Urothelium cell line (cell line): Measurements from ENCODE around the gene POLG2.
"Not testable (repeated sequence)": the region's sequence is repeated elsewhere in the genome, so short reads cannot be mapped to it uniquely, and the experiment has no call there.

Source experiments
- DNase-seq: peaks from one replicate; pipeline ENCODE4 v3.0.0; 2011; ENCODE audit warnings: low spot score, mixed read lengths
- FAIRE-seq: peaks from 2 replicates; lab custom pipeline; 2011; peaks lifted over from hg19 to GRCh38; lab: Jason Lieb, UNC

POLG2 gene

DNA sequence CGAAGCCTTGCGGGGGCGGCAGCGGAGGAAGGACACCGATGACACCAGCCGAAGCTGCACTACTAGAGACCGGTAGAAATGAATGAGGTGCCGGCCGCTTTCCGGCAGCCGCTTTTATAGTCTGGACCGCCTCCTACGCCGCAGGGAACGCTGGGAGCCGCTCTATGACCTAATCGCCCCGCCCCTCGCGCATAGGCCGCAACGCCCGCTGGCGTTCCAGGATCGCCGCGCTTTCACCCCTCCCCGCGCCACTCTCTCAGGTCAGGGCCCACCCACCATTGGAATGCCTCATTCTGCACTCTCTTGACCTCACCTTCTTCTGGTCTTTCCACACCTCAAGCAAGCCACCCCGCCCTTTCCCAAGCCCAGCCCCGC is 9.3 kb upstream of the POLG2 start, which contains the start of gene DDX5:
TSS of gene DDX5 (minus strand) at position 89 of the 375 bp plus-strand sequence. CDS start 170 bp downstream, outside the sequence.
- FAIRE-seq (peak; percentile 13), DNase-seq (peak; percentile 99)

DNA sequence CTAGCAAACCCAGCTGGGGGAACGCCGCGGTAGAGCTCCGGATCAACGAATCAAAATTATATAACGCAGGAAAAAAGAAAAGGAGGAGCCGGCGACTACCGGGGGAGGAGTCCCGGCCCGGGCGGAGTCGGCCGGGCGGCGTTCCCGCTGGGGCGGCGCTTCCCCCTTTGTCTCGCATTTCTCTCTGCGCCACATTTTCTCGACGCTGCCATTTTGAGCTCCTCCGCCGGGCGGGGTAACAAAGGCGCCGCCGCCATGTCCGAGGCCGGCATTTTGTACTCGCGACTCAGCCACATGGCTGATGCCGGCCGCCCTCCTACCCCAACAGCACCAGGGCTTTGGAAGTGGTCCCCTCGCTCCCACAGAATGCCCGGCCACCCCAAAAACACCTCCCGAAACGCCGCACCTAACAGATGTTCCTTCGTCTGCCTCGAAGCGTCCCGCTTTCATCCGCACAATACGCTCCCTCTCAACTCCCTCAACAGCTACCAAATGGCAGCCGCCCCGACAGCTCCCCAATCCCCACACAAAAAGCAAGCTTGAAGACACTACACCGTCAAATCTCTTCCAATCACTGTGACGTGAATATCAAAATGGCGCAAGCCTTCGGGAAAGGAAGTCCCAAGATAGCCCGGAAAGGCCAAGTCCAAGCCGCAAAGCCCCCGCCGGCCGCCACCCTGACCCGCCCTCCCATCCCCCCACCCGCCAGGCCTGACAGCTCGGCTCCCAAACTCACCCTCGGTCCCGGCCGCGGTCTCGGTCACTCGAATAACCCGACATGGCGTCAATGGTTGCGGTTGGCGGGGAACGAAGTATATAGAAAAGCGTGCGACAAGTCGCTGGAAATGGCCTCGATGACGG is 8.7 kb upstream of the POLG2 start:
- peak; percentile 93 for DNase-seq
- FAIRE-seq = no peak

DNA sequence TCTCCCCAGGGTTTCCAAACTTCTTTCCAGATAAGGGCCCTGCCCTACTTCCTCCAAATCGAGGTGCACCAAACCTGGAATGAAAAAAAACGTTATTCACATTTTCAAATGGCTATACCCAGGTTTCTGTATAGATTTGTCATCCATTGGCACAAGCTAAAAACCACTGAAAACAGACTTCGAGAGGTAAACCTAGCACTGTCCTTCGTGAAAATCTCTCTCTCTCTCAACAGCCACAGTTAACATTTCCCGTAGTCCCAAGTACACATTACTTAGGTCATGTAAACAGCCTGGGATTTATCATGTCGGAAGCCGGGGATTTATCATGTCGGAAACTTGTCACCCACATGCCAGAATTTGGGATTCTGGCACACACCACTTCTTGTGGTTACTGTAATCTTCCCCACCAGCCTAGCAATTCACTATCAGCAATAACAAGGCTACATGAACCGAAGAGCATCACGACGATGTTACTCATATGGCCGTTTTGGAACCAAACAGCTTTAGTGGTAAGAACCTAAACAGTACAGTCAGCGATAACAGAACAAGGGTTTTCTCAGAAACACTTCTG is 8.0 kb upstream of the POLG2 start:
- DNase-seq = peak; percentile 9
- no peak for FAIRE-seq

DNA sequence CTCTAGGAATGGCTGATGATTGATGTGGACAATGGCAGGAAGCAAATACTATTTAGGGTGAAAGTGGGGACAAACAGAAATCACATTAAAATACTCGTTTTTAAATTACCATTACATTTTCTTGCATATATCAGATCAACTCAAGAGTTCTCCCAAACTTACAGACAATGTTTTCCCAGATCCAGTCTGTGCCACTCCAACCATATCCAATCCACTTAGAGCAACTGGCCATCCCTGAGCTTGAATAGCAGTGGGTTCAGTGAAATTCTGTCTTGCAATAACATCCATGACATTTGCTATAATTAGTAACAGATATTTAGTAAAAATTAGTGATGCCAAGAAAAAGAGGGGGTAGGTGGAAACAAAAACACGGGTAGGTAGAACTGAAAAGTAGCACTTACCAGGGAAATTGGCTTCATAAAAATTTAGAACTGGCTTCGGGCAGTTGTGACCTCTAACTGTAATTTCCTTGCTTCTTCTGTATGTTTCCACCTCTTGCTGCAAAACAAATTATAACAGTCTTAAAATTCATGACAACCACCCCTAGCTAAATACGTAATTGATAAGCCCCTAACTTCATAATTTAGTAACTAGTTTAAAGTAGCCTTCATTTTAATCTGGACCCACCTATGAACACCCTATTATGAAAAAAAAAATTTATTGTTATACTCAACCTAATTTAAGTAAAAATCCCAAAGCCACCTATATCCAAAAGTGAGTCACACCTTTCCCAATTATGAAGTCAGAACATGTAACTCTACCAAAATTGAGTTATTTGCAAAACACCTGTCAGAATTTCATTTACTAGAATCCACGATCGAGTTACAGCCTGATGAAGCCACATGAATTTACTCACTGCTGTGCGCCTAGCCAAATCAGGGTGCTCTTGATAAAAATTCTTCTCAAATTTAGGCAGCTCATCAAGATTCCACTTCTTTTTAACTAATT is 7.2 kb upstream of the POLG2 start:
- FAIRE-seq = no peak
- DNase-seq = no peak

DNA sequence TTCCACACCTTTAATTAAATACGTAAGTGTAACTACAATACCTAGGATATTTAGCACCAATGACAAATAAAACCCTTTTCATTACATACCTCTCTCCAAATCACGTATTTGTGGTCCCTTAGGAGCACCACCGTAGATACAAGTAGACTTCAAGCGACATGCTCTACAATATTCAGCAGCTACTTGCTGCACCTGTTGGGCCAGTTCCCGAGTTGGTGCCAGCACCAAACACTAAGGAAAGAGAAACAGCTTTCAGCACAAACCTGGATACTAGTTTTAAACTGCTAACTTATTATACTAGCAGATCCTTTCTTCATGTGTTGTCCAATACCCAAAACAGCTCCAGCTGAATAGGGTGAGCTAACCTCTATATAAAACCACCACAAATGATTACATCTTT is 6.5 kb upstream of the POLG2 start:
- FAIRE-seq = no peak
- no peak for DNase-seq

DNA sequence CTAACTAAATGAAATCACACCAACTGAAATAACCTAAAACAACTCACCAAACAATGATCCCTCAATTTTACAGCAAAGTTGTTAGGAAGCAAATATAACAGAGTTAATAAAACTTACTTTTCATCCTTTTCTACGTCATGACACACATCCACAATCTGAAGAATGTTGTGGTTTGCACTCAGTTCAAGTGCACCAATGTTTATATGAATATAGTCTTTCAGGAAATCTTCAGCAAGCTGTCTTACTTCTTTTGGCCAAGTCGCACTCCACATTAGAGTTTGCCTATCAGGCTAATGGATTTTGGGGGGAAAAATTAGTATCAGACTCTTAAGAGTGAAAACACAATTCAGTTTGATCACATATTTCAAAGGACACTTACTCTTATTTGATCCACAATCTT is 6.0 kb upstream of the POLG2 start:
- FAIRE-seq (no peak), DNase-seq (no peak)

DNA sequence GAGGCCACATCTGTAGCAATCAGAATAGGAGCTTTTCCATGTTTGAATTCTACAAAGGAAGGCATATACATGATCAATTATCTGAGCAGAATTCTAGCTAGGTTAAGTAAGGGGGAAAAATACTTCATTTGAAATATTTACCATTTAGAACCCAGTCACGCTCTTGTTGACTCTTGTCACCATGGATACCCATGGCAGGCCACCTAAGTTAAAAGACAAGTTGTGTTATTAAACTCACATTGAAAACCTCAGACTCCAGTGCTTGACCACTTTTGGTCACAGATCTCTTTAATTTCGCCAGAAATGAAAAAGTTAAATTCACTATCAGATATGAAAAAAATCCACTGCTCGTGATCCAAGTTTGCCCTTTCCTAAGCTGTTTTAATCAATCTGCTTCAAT is 5.2 kb upstream of the POLG2 start:
- no peak for FAIRE-seq
- no peak for DNase-seq

DNA sequence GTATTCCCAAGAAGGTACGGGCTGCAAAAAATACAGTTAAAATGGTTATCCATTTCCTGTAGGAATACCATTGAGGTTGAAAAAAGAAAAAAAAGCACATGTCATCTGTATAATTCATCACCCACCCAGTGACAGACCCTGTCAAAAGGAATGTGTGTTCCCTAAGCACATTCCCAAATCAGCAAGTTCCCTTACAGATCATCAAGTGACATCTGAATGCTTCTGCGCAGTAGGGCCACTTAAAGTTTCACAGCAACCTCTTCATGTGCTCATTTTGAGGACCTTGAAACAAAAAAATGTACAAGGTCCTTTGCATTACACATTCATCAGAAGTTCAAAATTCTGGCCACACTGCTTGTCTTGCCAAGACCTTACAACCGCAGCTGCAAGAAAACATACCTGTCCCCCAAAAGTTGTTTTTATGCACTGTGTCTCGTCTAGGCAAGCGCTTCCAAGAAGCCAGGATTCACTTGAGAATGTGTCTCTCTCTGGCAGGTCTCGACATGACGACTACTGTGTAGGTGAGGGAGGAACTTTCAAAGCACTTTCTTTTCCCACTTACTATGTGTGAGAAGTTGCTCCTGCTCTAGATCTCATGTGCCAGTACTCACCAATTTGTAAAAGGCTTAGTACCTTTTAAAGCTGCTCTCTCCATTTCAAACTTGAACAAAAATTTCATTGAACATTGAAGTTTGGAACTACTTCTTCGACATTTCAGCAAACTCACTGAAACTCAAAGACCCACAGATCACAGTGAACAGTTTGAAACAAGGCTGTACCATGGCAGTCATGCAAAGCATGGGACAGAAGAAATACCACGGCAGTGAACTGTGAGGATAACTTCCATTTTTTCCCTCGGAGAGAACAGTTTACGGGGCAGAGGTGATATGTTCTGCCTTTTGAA is 4.3 kb upstream of the POLG2 start:
- DNase-seq (no peak), FAIRE-seq (no peak)

DNA sequence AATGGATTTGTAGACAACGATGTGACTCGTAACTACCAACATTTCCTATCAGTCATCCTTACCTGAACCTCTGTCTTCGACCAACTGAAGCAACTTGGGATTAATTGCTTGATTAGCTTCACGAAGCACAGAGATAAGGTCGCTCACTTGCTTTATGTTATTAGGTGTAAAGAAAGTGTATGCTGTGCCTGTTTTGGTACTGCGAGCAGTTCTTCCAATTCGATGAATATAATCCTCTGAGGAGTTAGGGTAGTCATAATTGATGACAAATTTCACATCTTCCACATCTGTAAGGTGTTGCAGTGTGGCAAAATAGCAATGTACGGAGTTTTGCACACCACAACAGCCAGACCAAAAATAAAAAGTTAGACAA is 3.6 kb upstream of the POLG2 start:
- DNase-seq (no peak), FAIRE-seq (no peak)

DNA sequence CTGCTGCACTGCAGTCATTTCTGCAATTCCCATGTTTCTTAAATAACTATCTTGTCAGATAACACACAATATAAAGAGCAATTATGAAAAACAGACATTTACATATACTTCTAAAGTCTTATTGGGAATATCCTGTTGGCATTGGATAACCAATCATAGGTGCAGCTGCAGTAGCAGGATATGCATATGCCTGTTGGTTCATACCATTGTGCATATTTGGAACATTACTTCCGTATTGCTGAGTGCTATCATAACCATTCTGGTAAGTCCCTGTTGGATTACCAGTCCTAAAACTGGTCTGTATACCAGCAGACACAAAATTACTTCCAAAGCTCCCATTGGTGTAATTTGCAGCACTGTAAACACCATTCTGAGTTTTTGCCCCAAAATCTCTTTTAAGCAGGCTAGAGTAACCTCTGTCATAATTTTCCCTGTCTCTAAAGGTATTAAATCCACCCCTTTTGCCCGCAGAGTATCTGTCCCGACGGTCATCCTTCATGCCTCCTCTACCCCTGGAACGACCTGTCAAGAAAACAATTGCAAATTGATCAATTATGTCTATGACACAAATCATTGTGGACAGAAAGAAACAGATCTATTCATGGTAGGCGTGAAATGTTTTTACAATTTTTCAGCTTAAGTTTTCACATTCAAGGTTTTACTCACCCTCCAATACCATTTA is 3.1 kb upstream of the POLG2 start:
- FAIRE-seq (no peak), DNase-seq (no peak)

DNA sequence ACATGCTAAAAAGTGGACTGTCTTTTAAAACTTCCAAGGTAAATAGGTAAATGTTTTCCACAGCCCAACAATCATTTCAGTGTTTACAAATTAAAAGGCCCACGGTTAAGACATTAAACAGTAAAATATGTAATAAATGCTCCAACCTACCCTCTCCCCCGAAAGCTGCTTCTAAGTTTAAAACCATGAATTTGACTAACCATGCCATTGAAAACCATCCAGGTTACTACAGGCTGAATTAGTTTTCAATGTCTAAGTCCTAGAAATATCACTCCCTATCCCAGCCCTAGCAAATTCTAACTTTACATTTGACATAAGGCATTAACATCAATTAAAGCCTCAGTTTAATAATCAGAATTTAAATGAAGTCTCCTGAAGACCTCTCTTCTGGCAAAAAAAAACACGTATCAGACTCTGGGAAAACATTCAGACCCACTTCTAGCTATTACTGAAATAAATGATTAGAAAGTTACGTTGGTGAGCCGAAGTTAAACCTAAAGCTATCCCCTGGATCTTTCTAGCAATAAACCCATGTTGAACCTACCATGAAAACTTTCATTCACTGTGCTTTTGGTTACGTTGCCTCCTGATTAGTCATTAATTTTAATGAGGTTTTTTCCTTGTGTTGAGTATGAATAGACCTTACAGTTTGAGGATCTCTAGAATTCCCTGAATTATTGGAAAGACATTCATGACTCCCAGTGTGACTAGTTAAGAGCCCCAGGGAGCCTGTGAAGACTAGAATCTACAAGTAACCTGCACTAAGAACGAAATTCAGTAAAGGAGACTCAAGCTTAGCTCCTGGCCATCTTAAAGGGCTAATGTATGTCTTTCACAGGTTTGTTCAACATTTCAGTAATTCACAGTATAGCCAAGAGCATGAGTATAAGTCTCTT is 1.7 kb upstream of the POLG2 start:
- FAIRE-seq (no peak), DNase-seq (no peak)

DNA sequence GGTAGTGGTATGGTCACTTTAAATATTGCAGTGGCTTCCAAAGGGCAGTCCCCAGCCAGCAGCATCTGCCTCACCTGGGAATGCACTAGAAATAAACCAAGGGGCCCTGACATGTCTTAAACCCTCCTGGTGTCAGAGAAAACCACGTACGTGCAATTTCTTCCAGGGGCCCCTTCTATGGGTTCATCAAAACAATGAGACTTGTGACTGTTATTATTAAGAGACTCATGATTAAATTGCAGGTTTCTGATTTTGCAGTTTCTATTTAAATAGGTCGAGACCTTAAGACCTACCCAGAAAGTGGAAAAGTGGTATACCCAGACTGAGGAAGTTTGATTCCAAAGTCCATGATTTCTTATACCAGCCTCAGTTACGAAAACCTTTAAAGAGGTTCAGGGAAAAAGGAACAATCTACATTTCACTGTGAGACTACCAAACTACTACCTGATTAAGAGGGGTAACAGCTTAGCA is 746 bp upstream of the POLG2 start:
- FAIRE-seq = no peak
- DNase-seq = no peak

DNA sequence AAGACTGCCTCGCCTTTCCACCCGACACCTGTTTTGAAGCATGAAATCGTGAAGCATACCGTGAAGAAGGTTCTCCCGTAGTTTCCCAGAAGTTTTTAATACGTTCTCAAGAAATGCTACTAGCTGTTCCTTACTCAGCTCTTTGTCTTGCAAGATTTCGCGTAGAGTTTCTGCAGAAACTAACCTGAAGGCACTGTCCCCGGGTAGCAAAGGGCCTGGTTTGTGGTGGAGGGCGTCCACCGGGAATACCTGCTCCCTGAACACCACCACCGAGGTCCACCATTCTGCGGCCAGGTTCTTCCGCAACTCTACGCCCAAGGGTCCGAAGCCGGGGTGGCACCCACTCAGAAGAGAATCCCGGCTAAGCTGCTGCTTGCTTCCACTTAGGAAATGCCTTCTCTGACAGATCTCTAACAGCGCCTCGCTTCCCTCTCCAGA is 487 bp downstream of the POLG2 start:
- DNase-seq (no peak), FAIRE-seq (no peak)

DNA sequence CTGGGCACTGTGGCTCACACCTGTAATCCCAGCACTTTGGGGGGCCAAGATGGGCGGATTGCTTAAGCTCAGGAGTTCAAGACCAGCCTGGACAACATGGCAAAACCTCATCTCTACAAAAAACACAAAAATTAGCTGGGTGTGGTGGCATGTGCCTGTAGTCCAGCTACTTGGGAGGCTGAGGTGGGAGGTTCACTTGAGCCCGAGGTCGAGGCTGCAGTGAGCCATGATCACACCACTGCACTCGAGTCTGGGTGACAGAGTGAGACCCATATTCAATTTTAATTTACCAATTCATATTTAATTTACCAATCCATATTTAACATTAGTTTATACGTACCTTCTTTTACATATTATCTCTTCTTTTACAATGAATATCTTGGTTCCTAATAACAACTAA is 1.6 kb downstream of the POLG2 start:
- not testable (repeated sequence) for FAIRE-seq

DNA sequence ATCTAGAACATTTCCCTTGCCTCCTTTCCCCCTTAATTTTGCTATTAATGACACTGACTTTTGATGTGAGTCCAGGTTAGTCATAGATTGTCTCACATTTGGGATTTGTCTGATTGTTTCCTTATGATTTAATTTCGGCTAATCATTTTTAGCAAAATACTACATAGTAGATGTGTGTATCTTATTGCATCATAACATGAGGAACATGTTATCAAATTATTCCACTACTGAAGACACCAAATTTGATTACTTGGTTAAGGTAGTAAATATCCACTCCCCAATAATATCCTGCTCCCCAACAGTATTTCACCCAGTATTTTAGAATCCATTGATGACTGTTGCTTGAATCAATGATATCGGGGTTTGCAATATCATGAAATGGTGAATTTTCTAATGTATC is 2.7 kb downstream of the POLG2 start:
- no peak for FAIRE-seq
- DNase-seq = no peak

More for the DNA sequence above, 1.6 kb downstream of the POLG2 start:
- DNase-seq = not testable (repeated sequence)

DNA sequence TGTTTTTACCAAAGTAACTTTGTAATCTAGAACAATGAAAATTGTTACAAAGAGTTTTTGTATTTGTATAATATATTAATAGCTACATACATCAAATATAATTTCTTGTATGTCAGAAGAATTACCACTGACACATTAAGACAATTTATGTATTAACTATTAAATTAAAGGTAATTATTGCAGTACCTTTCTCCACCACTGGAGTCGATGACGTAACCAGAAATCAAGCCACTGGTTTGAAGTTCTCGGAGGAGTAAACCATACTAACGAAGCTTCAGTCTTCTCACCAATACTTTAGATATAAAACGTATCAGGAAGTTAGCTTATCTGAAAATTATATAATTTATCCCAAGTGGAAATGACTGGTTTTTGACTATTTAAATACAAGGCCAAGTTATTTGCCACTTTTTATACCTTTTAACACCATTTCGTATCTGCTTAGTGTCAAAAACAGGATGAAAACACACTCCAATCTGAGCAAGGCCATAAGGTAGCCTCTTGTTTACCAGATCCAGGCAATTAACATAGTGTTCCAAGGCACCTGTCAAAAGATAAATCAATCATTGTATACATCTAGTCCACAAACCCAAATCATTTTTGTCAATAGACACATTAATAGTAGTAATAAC is 4.3 kb downstream of the POLG2 start:
- FAIRE-seq = no peak

DNA sequence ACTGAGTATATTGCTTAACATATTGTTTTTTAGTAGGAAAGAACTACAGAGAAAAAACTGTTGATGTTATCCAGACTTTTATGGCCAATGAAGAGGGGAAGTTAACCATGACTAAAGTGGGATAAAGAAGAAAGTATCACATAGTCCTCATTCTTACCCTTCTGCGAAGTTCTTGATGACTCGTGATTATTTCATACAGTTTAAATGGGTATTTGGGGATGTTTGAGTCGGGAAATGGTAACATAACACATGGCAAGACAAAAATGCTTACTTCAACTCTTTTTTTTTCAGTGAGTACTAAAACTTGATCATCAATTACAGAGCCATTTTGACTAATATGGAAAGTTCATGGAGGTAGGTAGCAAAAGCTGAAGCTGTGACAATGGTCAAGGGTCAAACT is 4.9 kb downstream of the POLG2 start:
- FAIRE-seq (no peak), DNase-seq (no peak)

More for the DNA sequence above, 4.3 kb downstream of the POLG2 start:
- peak; percentile 25 for DNase-seq
